Adrenal gland (tissue), 5 donors: ENCODE measurements around the gene IQCM.

Experiments used
- POLR2A ChIP-seq, 2 donors: fragments of 450-650 bp; IDR thresholded peaks; one replicate each; pipeline ENCODE4 v1.6.1; 2017; ENCODE audit warnings: antibody characterized with exemption in 2 of 2, mild to moderate bottlenecking in 2 of 2, moderate library complexity in 1 of 2
- TF ChIP-seq, protein P1 (sequence below), 6 experiments: fragments of 450-650 bp in 4 of 6; fragments of 200-600 bp in 2 of 6; sonication (generic) in 1 of 6; IDR thresholded peaks; 1 replicate in 5 of 6; 2 replicates in 1 of 6; pipeline versions ENCODE4 v1.5.1 to v1.8.0; 2016 to 2021; ENCODE audit warnings: antibody characterized with exemption in 6 of 6, mild to moderate bottlenecking in 2 of 6, moderate library complexity in 1 of 6
- donor health status: DM: no; HTN: no; CAD: no.

DNA sequence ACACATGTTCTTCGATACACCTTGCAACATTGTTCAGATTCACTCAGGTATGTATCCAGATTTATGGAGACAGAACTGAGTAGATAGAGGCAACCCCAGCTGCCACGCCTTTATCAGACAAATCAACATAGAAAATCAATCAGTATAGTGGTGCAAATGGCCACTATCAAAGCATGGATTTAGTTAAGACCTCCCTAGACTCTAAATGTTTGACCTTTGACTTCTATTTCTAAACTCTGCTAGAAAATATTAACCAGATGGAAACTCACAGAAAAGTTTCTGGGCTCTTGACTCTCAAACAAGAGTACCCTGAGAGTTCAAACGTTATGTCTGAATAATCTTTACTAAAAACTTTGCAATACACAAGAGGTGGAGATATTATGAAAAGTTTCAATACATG, 411.5 kb downstream of the IQCM start:
- TF ChIP-seq, protein P1, sequence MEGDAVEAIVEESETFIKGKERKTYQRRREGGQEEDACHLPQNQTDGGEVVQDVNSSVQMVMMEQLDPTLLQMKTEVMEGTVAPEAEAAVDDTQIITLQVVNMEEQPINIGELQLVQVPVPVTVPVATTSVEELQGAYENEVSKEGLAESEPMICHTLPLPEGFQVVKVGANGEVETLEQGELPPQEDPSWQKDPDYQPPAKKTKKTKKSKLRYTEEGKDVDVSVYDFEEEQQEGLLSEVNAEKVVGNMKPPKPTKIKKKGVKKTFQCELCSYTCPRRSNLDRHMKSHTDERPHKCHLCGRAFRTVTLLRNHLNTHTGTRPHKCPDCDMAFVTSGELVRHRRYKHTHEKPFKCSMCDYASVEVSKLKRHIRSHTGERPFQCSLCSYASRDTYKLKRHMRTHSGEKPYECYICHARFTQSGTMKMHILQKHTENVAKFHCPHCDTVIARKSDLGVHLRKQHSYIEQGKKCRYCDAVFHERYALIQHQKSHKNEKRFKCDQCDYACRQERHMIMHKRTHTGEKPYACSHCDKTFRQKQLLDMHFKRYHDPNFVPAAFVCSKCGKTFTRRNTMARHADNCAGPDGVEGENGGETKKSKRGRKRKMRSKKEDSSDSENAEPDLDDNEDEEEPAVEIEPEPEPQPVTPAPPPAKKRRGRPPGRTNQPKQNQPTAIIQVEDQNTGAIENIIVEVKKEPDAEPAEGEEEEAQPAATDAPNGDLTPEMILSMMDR (IDR thresholded peaks at IDR 0.05): no peak
- TF ChIP-seq POLR2A (IDR thresholded peaks at IDR 0.05): no peak
